Choroid plexus epithelial cell (primary cell): ENCODE data around the gene SLFN11.

Experiments
- DNase-seq: peaks from one replicate; pipeline ENCODE4 v3.0.0-alpha.2; 2010; ENCODE audit warnings: low read depth
- H3K4me3 ChIP-seq: 2 replicates; pipeline ENCODE4 v1.5.1; 2011; ENCODE audit warnings: low read depth, mild to moderate bottlenecking, control low read depth, low read length, moderate library complexity
- CTCF ChIP-seq: conservative IDR thresholded peaks from 2 replicates; pipeline ENCODE4 v1.5.1; 2011; ENCODE audit warnings: low read depth, mild to moderate bottlenecking, control low read depth, inconsistent platforms, low read length, moderate library complexity

Gene SLFN11

GRCh38 chr17:35390663-35391062 is 17.2 kb upstream of the SLFN11 start:
- no peak overlapping the region for H3K4me3 ChIP-seq
- no peak for TF ChIP-seq CTCF
- DNase-seq = peak; percentile 15

- no peak overlapping the region for H3K4me3 ChIP-seq
- TF ChIP-seq CTCF = no peak
- no peak for DNase-seq
Observed at GRCh38 chr17:35390156-35390555, 16.7 kb upstream of the SLFN11 start.

GRCh38 chr17:35387496-35387895 is 14.1 kb upstream of the SLFN11 start:
- no peak for DNase-seq
- no peak for TF ChIP-seq CTCF
- H3K4me3 ChIP-seq = no peak overlapping the region

- TF ChIP-seq CTCF = no peak
- H3K4me3 ChIP-seq = no peak overlapping the region
- no peak for DNase-seq
Observed at GRCh38 chr17:35377706-35378105, 4.3 kb upstream of the SLFN11 start.

GRCh38 chr17:35377068-35377467 is 3.6 kb upstream of the SLFN11 start:
- no peak for TF ChIP-seq CTCF
- DNase-seq = no peak
- no peak overlapping the region for H3K4me3 ChIP-seq

GRCh38 chr17:35376245-35376644 is 2.8 kb upstream of the SLFN11 start:
- peak; percentile 20 for DNase-seq
- TF ChIP-seq CTCF = no peak
- H3K4me3 ChIP-seq = no peak overlapping the region

GRCh38 chr17:35374766-35375344 is 1.4 kb upstream of the SLFN11 start:
- H3K4me3 ChIP-seq = peak overlapping the region; percentile 75
- TF ChIP-seq CTCF = no peak
- no peak for DNase-seq
